Endothelial cell of umbilical vein (primary cell): Measurements from ENCODE around the gene RSRC1. TPM values are rescaled to one million over a fixed set of nuclear protein-coding genes. Genes with fewer than 3 reads are reported as not detected.
A peak's percentile ranks its signal among the peaks of the same experiment; 100 is the strongest.

Source experiments
- BruUV-seq: library from RNA; stranded (reverse); fragments of 400-500 nt; replicated peaks from 2 replicates; lab custom pipeline; 2021; lab: Mats Ljungman, UMichigan
- CTCF ChIA-PET: fragments of 300-600, 350-600 bp; sonication (Branson Sonifier 250); formaldehyde crosslinking; loops from one replicate; lab custom pipeline; 2021; ENCODE audit warnings: antibody characterized with exemption, inconsistent platforms; lab: Charles Lee
- POLR2A ChIA-PET: fragments of 300-600, 350-600 bp; sonication (Branson Sonifier 250); formaldehyde crosslinking; loops from one replicate; lab custom pipeline; 2021; ENCODE audit warnings: antibody characterized with exemption, inconsistent platforms; lab: Charles Lee
- DNase-seq: peaks from one replicate; pipeline ENCODE4 v3.0.0-alpha.2; 2011; ENCODE audit warnings: low read depth, low spot score
- FAIRE-seq: peaks from 2 replicates; lab custom pipeline; 2011; peaks lifted over from hg19 to GRCh38; lab: Jason Lieb, UNC
- H2AFZ ChIP-seq: 2 replicates; pipeline ENCODE4 v1.6.0; 2012; ENCODE audit warnings: low read depth, low read length, control low read depth, inconsistent platforms
- H3K27ac ChIP-seq: 2 replicates; pipeline ENCODE4 v1.5.1; 2011; ENCODE audit warnings: low read depth, mild to moderate bottlenecking, control low read depth, low read length, moderate library complexity; ENCODE audit not compliant: insufficient read depth
- H3K27me3 ChIP-seq, 2 experiments: 2 replicates each; pipeline versions ENCODE4 v1.6.0 to v1.6.1; 2011; ENCODE audit warnings: low read length in 2 of 2, mixed read lengths in 1 of 2; ENCODE audit not compliant: control insufficient read depth in 2 of 2, insufficient read depth in 2 of 2
- H3K36me3 ChIP-seq, 2 experiments: 2 replicates in 1 of 2; 3 replicates in 1 of 2; pipeline ENCODE4 v1.5.1; 2011; ENCODE audit warnings: low read length in 2 of 2, mild to moderate bottlenecking in 1 of 2, moderate library complexity in 1 of 2; ENCODE audit not compliant: control insufficient read depth in 2 of 2, insufficient read depth in 2 of 2; ENCODE audit errors: extremely low read depth in 1 of 2
- H3K4me1 ChIP-seq: 3 replicates; pipeline ENCODE4 v1.5.1; 2011; ENCODE audit warnings: mild to moderate bottlenecking, low read length; ENCODE audit not compliant: control insufficient read depth, insufficient read depth; ENCODE audit errors: extremely low read depth
- H3K4me2 ChIP-seq: 2 replicates; pipeline ENCODE4 v1.6.1; 2011; ENCODE audit warnings: low read length, control low read depth, mixed read lengths; ENCODE audit not compliant: insufficient read depth
- H3K4me3 ChIP-seq, 3 experiments: fragments of 200-600 bp in 1 of 3; sonication (generic), shearing (Covaris generic) in 1 of 3; replicated peaks in 1 of 3; 2 replicates each; pipeline ENCODE4 v1.5.1; 2011 to 2016; ENCODE audit warnings: control low read depth in 3 of 3, low read length in 3 of 3, mild to moderate bottlenecking in 2 of 3, inconsistent platforms in 1 of 3, low read depth in 1 of 3, moderate library complexity in 1 of 3; ENCODE audit not compliant: insufficient read depth in 1 of 3
- H3K79me2 ChIP-seq: 2 replicates; pipeline ENCODE4 v1.6.0; 2012; ENCODE audit warnings: low read length, inconsistent platforms; ENCODE audit not compliant: control insufficient read depth, insufficient read depth
- H3K9ac ChIP-seq: replicated peaks from 2 replicates; pipeline ENCODE3; 2011; ENCODE audit warnings: low read length, control low read depth; ENCODE audit not compliant: insufficient read depth; ENCODE audit errors: extremely low read depth
- H3K9me1 ChIP-seq: replicated peaks from 3 replicates; pipeline ENCODE4 v1.6.0; 2011; ENCODE audit warnings: mild to moderate bottlenecking, low read length; ENCODE audit not compliant: control insufficient read depth, insufficient read depth; ENCODE audit errors: extremely low read depth
- H3K9me3 ChIP-seq: replicated peaks from 2 replicates; pipeline ENCODE4 v1.5.1; 2012; ENCODE audit warnings: low read length, inconsistent platforms; ENCODE audit not compliant: control insufficient read depth, insufficient read depth
- H4K20me1 ChIP-seq: replicated peaks from 2 replicates; pipeline ENCODE3; 2011; ENCODE audit warnings: mild to moderate bottlenecking, low read length; ENCODE audit not compliant: control insufficient read depth, insufficient read depth; ENCODE audit errors: extremely low read depth
- EZH2 ChIP-seq: IDR thresholded peaks from 2 replicates; pipeline ENCODE4 v1.6.1; 2012; ENCODE audit warnings: borderline replicate concordance, low read depth, mild to moderate bottlenecking, moderate library complexity, low read length, inconsistent platforms; ENCODE audit not compliant: severe bottlenecking
- FOS ChIP-seq: IDR thresholded peaks from 2 replicates; pipeline ENCODE4 v1.6.1; 2011; ENCODE audit warnings: mild to moderate bottlenecking, low read length, moderate library complexity, borderline replicate concordance; ENCODE audit not compliant: insufficient read depth
- GATA2 ChIP-seq: IDR thresholded peaks from 2 replicates; pipeline ENCODE4 v1.7.0; 2011; ENCODE audit warnings: low read depth, mild to moderate bottlenecking, moderate library complexity, mixed read lengths, low read length; ENCODE audit not compliant: insufficient read length, insufficient read depth
- JUN ChIP-seq: IDR thresholded peaks from 2 replicates; pipeline ENCODE4 v1.6.1; 2011; ENCODE audit warnings: borderline replicate concordance, low read depth; ENCODE audit not compliant: insufficient read length, insufficient read depth
- MYC ChIP-seq: IDR thresholded peaks from one replicate; pipeline ENCODE4 v1.6.1; 2011; ENCODE audit warnings: mild to moderate bottlenecking, low read depth, low read length
- POLR2A ChIP-seq: IDR thresholded peaks from 2 replicates; pipeline ENCODE4 v1.6.1; 2012; ENCODE audit warnings: low read depth, mild to moderate bottlenecking, control low read depth, low read length
- POLR2AphosphoS5 ChIP-seq: IDR thresholded peaks from 2 replicates; pipeline ENCODE4 v1.6.1; 2012; ENCODE audit warnings: low read depth, mild to moderate bottlenecking, control low read depth, low read length, moderate library complexity; ENCODE audit not compliant: insufficient read depth
- dilution Hi-C: fragments of 300-500 bp; cut with MboI; formaldehyde crosslinking; loops from one replicate; pipeline ENCODE4 v1.15.0; 2019; ENCODE audit warnings: low sequenced_read_pairs; ENCODE audit not compliant: extremely low pct_ligation_motif_present
- intact Hi-C: fragments of 100-400 bp; cut with micrococcal nuclease; formaldehyde crosslinking; loops from one replicate; pipeline ENCODE4 v1.10.0; 2022
- polyA plus RNA-seq, 4 experiments: library from polyadenylated mRNA; depleted of rRNA in 3 of 4; stranded (reverse) in 3 of 4; unstranded in 1 of 4; fragments of >200 nt; gene quantifications; 2 replicates each; pipeline versions ENCODE4 v1.2.1 to v1.2.3, GENCODE V29; 2011 to 2012; ENCODE audit warnings: missing spikeins in 1 of 4
- total RNA-seq: library from RNA; stranded (reverse); gene quantifications from 2 replicates; pipeline ENCODE4 v1.2.3, GENCODE V29; 2021
- TF ChIP-seq, protein P1 (sequence below), 2 donors: IDR thresholded peaks; 1 replicate in 1 of 2; 2 replicates in 1 of 2; pipeline ENCODE4 v1.5.1; 2011; ENCODE audit warnings: low read length in 2 of 2, mild to moderate bottlenecking in 2 of 2, moderate library complexity in 2 of 2, control low read depth in 1 of 2, inconsistent platforms in 1 of 2, low read depth in 1 of 2; ENCODE audit not compliant: insufficient read depth in 1 of 2; ENCODE audit errors: extremely low read depth in 1 of 2
- TF ChIP-seq, protein P2 (sequence below): IDR thresholded peaks from 2 replicates; pipeline ENCODE4 v1.6.1; 2011; ENCODE audit not compliant: insufficient read depth, insufficient read length

The RSRC1 gene
- total and polyA plus RNA-seq, 2 donors (not counting 3 experiments of a cell fraction or from before 2014, with no cell fraction given): 1.8 to 25.4 TPM

DNA sequence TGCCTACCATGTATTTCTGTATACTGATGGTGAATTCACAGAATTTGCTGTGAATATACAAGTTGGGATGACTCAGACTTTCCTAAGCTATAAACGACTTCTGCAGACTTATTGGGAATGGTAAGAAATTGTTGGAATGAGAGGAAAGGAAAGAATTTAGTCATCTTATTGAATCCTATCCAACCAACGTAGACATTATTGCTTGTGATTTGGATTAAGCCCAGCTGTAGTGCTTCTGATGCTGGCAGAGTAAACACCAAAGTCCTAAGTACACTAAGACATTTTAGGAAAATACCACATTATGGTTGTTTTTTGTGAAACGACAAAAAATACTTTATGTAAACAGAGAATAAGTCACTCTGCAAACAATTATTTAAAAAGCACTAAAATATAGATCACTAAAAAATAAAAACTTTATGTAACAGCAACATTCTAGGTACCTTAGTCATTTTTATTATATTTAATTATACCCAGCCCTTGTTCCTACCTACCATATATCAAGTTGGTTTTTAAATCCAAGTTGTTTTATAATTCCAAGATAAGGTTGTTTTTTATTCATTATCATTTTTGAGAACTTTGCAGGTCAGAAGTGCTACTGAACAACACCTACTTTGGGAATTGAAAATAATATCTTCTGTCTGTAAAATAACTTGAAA, 361.9 kb downstream of the RSRC1 start:
- no peak overlapping the region for H3K4me3 ChIP-seq
- ChIA-PET CTCF (interaction anchor here (1.0 to 1.4 kb wide), 4 partner anchors 9 to 62 kb away, joined by 3 to 5 read pairs (median 4); no protein-coding TSS in a partner anchor), POLR2A (no interaction called here)
- BruUV-seq: no TSS peak
- DNase-seq (peak; percentile 94), FAIRE-seq (no peak)
- no peak overlapping the region for H3K27ac ChIP-seq
- dilution Hi-C loops: no loop called here
- no peak overlapping the region for H3K4me2 ChIP-seq
- no peaks in the 10 kb centered on the region for H3K9me1 ChIP-seq
- no peak overlapping the region for H2AFZ ChIP-seq
- H3K9ac ChIP-seq: no peak overlapping the region
- H3K79me2 ChIP-seq: no peaks in the 10 kb centered on the region
- H3K27me3 ChIP-seq: no peaks in the 10 kb centered on the region
- intact Hi-C loops: no loop called here
- no peaks in the 10 kb centered on the region for H4K20me1 ChIP-seq
- H3K36me3 ChIP-seq: no peaks in the 10 kb centered on the region
- no peaks in the 10 kb centered on the region for H3K4me1 ChIP-seq
- no peaks in the 10 kb centered on the region for H3K9me3 ChIP-seq
- TF ChIP-seq MYC (no peak), POLR2AphosphoS5 (no peak), EZH2 (no peak), JUN (peak; percentile 70), GATA2 (no peak), FOS (peak; percentile 73), POLR2A (no peak)
- TF ChIP-seq, protein P1, sequence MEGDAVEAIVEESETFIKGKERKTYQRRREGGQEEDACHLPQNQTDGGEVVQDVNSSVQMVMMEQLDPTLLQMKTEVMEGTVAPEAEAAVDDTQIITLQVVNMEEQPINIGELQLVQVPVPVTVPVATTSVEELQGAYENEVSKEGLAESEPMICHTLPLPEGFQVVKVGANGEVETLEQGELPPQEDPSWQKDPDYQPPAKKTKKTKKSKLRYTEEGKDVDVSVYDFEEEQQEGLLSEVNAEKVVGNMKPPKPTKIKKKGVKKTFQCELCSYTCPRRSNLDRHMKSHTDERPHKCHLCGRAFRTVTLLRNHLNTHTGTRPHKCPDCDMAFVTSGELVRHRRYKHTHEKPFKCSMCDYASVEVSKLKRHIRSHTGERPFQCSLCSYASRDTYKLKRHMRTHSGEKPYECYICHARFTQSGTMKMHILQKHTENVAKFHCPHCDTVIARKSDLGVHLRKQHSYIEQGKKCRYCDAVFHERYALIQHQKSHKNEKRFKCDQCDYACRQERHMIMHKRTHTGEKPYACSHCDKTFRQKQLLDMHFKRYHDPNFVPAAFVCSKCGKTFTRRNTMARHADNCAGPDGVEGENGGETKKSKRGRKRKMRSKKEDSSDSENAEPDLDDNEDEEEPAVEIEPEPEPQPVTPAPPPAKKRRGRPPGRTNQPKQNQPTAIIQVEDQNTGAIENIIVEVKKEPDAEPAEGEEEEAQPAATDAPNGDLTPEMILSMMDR (IDR thresholded peaks at IDR 0.05; ENCODE audit: extremely low read depth in 1 of 2, insufficient read depth in 1 of 2, low read depth in 1 of 2, low read length in 2 of 2): no peak
- TF ChIP-seq, protein P2, sequence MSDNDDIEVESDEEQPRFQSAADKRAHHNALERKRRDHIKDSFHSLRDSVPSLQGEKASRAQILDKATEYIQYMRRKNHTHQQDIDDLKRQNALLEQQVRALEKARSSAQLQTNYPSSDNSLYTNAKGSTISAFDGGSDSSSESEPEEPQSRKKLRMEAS: no peak
